ENCODE results near the gene CDC34. TPM values are rescaled to one million over a fixed set of nuclear protein-coding genes. Genes with fewer than 3 reads are reported as not detected.
A peak's percentile ranks its signal among the peaks of the same experiment; 100 is the strongest.

CDC34 gene
- total and polyA plus RNA-seq, 9 of the 15 experiments (the other 6 are each of a cell fraction or from before 2014, with no cell fraction given) = 0.80 to 203 (median 65.5) TPM

DNA sequence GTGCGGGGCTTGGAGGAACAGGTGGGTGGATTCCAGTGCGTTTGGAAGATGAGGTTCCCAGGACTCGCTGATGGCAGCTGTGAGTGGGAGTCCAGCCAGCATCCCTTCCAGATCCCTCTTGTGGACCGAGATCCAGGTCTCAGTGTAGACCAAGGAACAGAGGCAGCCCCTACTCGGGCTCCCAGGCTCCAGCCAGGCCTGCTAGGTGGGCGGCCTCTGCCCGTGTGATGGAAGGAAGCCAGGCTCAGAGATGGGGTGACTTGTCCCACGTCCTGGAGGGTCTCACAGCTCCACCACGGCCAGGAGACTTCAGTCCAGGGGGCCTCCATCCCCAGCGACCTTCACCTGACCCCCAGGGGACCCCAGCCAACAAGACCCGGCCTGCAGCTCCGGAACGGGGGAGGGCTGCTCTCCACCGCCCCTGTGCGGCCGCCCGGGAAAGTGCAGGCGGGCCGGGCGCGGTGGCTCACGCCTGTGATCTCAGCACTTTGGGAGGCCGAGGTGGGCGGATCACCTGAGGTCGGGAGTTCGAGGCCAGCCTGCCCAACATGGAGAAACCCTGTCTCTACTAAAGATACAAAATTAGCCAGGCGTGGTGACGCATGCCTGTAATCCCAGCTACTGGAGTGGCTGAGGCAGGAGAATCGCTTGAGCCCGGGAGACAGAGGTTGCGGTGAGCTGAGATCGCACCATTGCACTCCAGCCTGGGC, 36.0 kb upstream of the CDC34 start (continued):
- no peak for TF ChIP-seq CHD2 (IDR thresholded peaks at IDR 0.05; ENCODE audit: low read depth, low read length)
- no peak for TF ChIP-seq ZNF717 (CRISPR knock-in tag; IDR thresholded peaks at IDR 0.05)
- TF ChIP-seq SIX5 (IDR thresholded peaks at IDR 0.05; ENCODE audit: borderline replicate concordance in 1 of 2, insufficient read depth in 1 of 2, low read depth in 1 of 2, low read length in 2 of 2) = no peak
- no peak for TF ChIP-seq KDM2B (CRISPR knock-in tag; IDR thresholded peaks at IDR 0.05)
- no peak for TF ChIP-seq ZBTB11 (CRISPR knock-in tag; IDR thresholded peaks at IDR 0.05)
- TF ChIP-seq SIN3A (IDR thresholded peaks at IDR 0.05; ENCODE audit: borderline replicate concordance in 2 of 2, control insufficient read depth in 1 of 2, low read depth in 2 of 2, low read length in 2 of 2) = no peak
- TF ChIP-seq, protein P1, sequence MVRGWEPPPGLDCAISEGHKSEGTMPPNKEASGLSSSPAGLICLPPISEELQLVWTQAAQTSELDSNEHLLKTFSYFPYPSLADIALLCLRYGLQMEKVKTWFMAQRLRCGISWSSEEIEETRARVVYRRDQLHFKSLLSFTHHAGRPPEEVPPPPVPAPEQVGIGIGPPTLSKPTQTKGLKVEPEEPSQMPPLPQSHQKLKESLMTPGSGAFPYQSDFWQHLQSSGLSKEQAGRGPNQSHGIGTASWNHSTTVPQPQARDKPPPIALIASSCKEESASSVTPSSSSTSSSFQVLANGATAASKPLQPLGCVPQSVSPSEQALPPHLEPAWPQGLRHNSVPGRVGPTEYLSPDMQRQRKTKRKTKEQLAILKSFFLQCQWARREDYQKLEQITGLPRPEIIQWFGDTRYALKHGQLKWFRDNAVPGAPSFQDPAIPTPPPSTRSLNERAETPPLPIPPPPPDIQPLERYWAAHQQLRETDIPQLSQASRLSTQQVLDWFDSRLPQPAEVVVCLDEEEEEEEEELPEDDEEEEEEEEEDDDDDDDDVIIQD (CRISPR knock-in tag; IDR thresholded peaks at IDR 0.05) = no peak
- TF ChIP-seq, protein P2, sequence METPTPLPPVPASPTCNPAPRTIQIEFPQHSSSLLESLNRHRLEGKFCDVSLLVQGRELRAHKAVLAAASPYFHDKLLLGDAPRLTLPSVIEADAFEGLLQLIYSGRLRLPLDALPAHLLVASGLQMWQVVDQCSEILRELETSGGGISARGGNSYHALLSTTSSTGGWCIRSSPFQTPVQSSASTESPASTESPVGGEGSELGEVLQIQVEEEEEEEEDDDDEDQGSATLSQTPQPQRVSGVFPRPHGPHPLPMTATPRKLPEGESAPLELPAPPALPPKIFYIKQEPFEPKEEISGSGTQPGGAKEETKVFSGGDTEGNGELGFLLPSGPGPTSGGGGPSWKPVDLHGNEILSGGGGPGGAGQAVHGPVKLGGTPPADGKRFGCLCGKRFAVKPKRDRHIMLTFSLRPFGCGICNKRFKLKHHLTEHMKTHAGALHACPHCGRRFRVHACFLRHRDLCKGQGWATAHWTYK (CRISPR knock-in tag; IDR thresholded peaks at IDR 0.05) = no peak
- TF ChIP-seq HINFP (tag; conservative IDR thresholded peaks at IDR 0.05; ENCODE audit: low read depth) = no peak
- TF ChIP-seq BCOR (IDR thresholded peaks at IDR 0.05) = peak; percentile 92
- TF ChIP-seq ELF4 (CRISPR knock-in tag; IDR thresholded peaks at IDR 0.05) = no peak
- TF ChIP-seq MBD2 (IDR thresholded peaks at IDR 0.05; ENCODE audit: borderline replicate concordance, low read depth) = no peak
- no peak for TF ChIP-seq ZBTB8A (IDR thresholded peaks at IDR 0.05; ENCODE audit: partially characterized antibody)
- TF ChIP-seq, protein P3, sequence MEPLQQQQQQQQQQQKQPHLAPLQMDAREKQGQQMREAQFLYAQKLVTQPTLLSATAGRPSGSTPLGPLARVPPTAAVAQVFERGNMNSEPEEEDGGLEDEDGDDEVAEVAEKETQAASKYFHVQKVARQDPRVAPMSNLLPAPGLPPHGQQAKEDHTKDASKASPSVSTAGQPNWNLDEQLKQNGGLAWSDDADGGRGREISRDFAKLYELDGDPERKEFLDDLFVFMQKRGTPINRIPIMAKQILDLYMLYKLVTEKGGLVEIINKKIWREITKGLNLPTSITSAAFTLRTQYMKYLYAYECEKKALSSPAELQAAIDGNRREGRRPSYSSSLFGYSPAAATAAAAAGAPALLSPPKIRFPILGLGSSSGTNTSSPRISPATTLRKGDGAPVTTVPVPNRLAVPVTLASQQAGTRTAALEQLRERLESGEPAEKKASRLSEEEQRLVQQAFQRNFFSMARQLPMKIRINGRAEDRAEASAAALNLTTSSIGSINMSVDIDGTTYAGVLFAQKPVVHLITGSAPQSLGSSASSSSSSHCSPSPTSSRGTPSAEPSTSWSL (CRISPR knock-in tag; IDR thresholded peaks at IDR 0.05; ENCODE audit: borderline replicate concordance) = no peak
- no peak for TF ChIP-seq SRSF7 (optimal IDR thresholded peaks at IDR 0.05; ENCODE audit: low read depth, low read length)
- TF ChIP-seq SMARCC2 (IDR thresholded peaks at IDR 0.05; ENCODE audit: low read depth) = no peak
- no peak for TF ChIP-seq ZNF12 (CRISPR knock-in tag; IDR thresholded peaks at IDR 0.05)

All from K562 (cell line).